ENCODE measurements around the gene B4GALNT3. TPM values are rescaled to one million over a fixed set of nuclear protein-coding genes. Genes with fewer than 3 reads are reported as not detected.
A peak's percentile ranks its signal among the peaks of the same experiment; 100 is the strongest.

B4GALNT3 gene
- total RNA-seq, 4 donors from 2014 or later = 0.20 to 1.9 (median 0.82) TPM

DNA sequence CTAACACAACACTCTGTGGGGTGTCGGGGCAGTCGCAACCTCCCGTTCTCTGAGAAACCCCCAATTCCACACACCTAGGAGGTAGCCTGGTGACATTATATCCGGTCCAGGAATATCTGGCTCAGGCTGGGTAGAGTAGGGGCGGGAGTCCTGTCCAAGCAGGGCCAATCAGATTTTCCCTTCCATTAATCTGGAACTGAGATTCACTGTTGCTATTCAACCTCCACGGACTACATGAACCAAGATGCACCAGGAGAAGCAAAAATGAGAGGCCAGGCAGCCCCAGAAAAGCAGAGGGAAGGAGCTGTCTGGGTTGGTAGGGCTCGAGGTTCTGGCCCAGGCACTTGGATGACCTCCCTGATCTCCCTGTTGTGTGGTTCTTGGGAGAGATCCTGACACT, 152.6 kb downstream of the B4GALNT3 start:
- Histone ChIP-seq H3K4me1 (peaks cover 44 to 62% of the 10 kb centered on the region in 2 donors), H3K27ac (peak overlapping the region in 1 of 4 donors; percentile 8), H3K4me3 (no peak overlapping the region), H3K9me3 (no peaks in the 10 kb centered on the region), H3K27me3 (no peaks in the 10 kb centered on the region), H3K36me3 (no peaks in the 10 kb centered on the region)
- ATAC-seq (no peak), DNase-seq (no peak)
- TF ChIP-seq, protein P1, sequence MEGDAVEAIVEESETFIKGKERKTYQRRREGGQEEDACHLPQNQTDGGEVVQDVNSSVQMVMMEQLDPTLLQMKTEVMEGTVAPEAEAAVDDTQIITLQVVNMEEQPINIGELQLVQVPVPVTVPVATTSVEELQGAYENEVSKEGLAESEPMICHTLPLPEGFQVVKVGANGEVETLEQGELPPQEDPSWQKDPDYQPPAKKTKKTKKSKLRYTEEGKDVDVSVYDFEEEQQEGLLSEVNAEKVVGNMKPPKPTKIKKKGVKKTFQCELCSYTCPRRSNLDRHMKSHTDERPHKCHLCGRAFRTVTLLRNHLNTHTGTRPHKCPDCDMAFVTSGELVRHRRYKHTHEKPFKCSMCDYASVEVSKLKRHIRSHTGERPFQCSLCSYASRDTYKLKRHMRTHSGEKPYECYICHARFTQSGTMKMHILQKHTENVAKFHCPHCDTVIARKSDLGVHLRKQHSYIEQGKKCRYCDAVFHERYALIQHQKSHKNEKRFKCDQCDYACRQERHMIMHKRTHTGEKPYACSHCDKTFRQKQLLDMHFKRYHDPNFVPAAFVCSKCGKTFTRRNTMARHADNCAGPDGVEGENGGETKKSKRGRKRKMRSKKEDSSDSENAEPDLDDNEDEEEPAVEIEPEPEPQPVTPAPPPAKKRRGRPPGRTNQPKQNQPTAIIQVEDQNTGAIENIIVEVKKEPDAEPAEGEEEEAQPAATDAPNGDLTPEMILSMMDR (IDR thresholded peaks at IDR 0.05 in 4 of 5, conservative IDR thresholded peaks at IDR 0.05 in 1 of 5) = no peak
- TF ChIP-seq POLR2A (IDR thresholded peaks at IDR 0.05) = no peak
- in situ Hi-C loops (cut with MboI; ENCODE audit: low sequenced_read_pairs in 4 of 4) (no loop called here), intact Hi-C loops (cut with DNase I; ENCODE audit: low total_unique reads) (no loop called here)

DNA sequence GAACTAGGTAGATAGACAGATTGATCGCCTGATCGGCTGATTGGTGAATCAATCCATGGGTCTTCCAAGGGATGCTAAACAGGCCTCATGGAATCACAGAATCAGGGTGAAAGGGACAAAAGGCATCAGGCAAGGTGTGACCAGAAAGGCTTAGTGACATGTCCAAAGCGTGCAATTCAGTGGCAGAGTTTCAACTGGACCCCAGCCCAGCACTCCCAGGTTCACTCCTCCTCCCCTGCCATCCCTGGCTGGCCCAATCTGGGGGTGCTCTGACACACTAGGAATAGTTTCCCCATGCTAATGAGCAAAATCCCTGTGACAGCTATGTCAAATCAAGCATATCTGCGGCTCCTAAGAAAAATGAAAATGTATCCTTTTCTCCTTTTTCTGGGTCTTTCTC, 153.1 kb downstream of the B4GALNT3 start:
- DNase-seq (no peak), ATAC-seq (no peak)
- in situ Hi-C loops (cut with MboI; ENCODE audit: low sequenced_read_pairs in 4 of 4) = no loop called here
- H3K4me3 ChIP-seq = no peak overlapping the region
- H3K27me3 ChIP-seq = no peaks in the 10 kb centered on the region
- no peak for TF ChIP-seq POLR2A (IDR thresholded peaks at IDR 0.05)
- TF ChIP-seq, protein P1 (IDR thresholded peaks at IDR 0.05 in 4 of 5, conservative IDR thresholded peaks at IDR 0.05 in 1 of 5) = no peak
- peak overlapping the region in 2 of 4 donors; percentile 8 to 9 for H3K27ac ChIP-seq
- intact Hi-C loops (cut with DNase I; ENCODE audit: low total_unique reads) = no loop called here
- peaks cover 48 to 62% of the 10 kb centered on the region in 2 donors for H3K4me1 ChIP-seq
- H3K36me3 ChIP-seq = no peaks in the 10 kb centered on the region
- H3K9me3 ChIP-seq = no peaks in the 10 kb centered on the region

Other genes starting within 250 kb of the B4GALNT3 start
- gene SLC6A12, start 245.8 kb upstream of the B4GALNT3 start, total RNA-seq = under 1 TPM in 1 of 4 donors, not detected in 3; 0.13 TPM
- gene SLC6A13, start 197.1 kb upstream of the B4GALNT3 start, total RNA-seq = 1 to 10 TPM in 1 of 4 donors, under 1 TPM in 2, not detected in 1; 0.13 to 1.9 (median 0.82) TPM
- 10 to 100 TPM; 18.1 to 43.5 (median 25.5) TPM for gene KDM5A, start 70.6 kb upstream of the B4GALNT3 start, total RNA-seq
- 10 to 100 TPM in 1 of 4 donors, 1 to 10 TPM in 3; 2.6 to 20.2 (median 7.4) TPM for gene CCDC77, start 58.3 kb upstream of the B4GALNT3 start, total RNA-seq
- gene NINJ2, start 203.5 kb downstream of the B4GALNT3 start, total RNA-seq = 100 to 1,000 TPM in 1 of 4 donors, 10 to 100 TPM in 3; 12.0 to 106 (median 78.5) TPM

All from gastrocnemius medialis (tissue), 4 donors.